T-helper 2 cell treated with Interferon-gamma antibody and Interleukin-4, amounts not matched to agents 5 μg/mL and 100 μg/mL, for 36 hours (primary cell): Measurements from ENCODE around the gene KDM4C.

Experiments
- DNase-seq: peaks from one replicate; pipeline ENCODE4 v3.0.0; 2021; ENCODE audit warnings: low spot score
- H3K27ac Mint-ChIP-seq: one replicate; pipeline ENCODE4 v1.8.0; 2021; ENCODE audit warnings: mild to moderate bottlenecking, mixed read lengths
- H3K27me3 Mint-ChIP-seq: one replicate; pipeline ENCODE4 v1.8.0; 2021; ENCODE audit warnings: low read depth, mixed read lengths
- H3K36me3 Mint-ChIP-seq: one replicate; pipeline ENCODE4 v1.8.0; 2021; ENCODE audit warnings: low read depth, mixed read lengths
- H3K4me1 Mint-ChIP-seq: one replicate; pipeline ENCODE4 v1.8.0; 2021; ENCODE audit warnings: low read depth, mixed read lengths
- H3K4me3 Mint-ChIP-seq: one replicate; pipeline ENCODE4 v1.8.0; 2022; ENCODE audit warnings: mild to moderate bottlenecking, moderate library complexity, mixed read lengths
- H3K9me3 Mint-ChIP-seq: one replicate; pipeline ENCODE4 v1.8.0; 2021; ENCODE audit warnings: mixed read lengths

Gene KDM4C

GRCh38 chr9:6834306-6834705 lies 76.5 kb downstream of the KDM4C start:
- no peak overlapping the region for H3K27ac Mint-ChIP-seq

GRCh38 chr9:6838158-6838557 lies 80.4 kb downstream of the KDM4C start:
- Mint-ChIP-seq H3K36me3 (peaks cover 28% of the 10 kb centered on the region), H3K27ac (no peak overlapping the region), H3K9me3 (peaks cover 8% of the 10 kb centered on the region), H3K27me3 (no peaks in the 10 kb centered on the region), H3K4me3 (no peak overlapping the region), H3K4me1 (no peaks in the 10 kb centered on the region)
- DNase-seq, result no peak

More at GRCh38 chr9:6834306-6834705, 76.5 kb downstream of the KDM4C start:
- no peak for DNase-seq
- H3K36me3 Mint-ChIP-seq, result peaks cover 37% of the 10 kb centered on the region
- H3K4me3 Mint-ChIP-seq, result no peak overlapping the region
- H3K4me1 Mint-ChIP-seq, result no peaks in the 10 kb centered on the region
- H3K9me3 Mint-ChIP-seq, result peaks cover 8% of the 10 kb centered on the region
- H3K27me3 Mint-ChIP-seq, result no peaks in the 10 kb centered on the region

- Mint-ChIP-seq H3K27ac (no peak overlapping the region), H3K9me3 (no peaks in the 10 kb centered on the region), H3K4me1 (no peaks in the 10 kb centered on the region), H3K4me3 (no peak overlapping the region), H3K27me3 (no peaks in the 10 kb centered on the region), H3K36me3 (peaks cover 3% of the 10 kb centered on the region)
- no peak for DNase-seq
These were observed 84.8 kb downstream of the KDM4C start for GRCh38 chr9:6842584-6842947.

GRCh38 chr9:6843742-6844141 lies 86.0 kb downstream of the KDM4C start:
- DNase-seq, result no peak
- H3K4me3 Mint-ChIP-seq, result no peak overlapping the region

GRCh38 chr9:6844267-6844666 lies 86.5 kb downstream of the KDM4C start:
- Mint-ChIP-seq H3K4me1 (no peaks in the 10 kb centered on the region), H3K36me3 (peaks cover 6% of the 10 kb centered on the region), H3K4me3 (no peak overlapping the region), H3K27ac (no peak overlapping the region), H3K9me3 (no peaks in the 10 kb centered on the region), H3K27me3 (no peaks in the 10 kb centered on the region)
- DNase-seq, result no peak

More at GRCh38 chr9:6843742-6844141, 86.0 kb downstream of the KDM4C start:
- Mint-ChIP-seq H3K27ac (no peak overlapping the region), H3K27me3 (no peaks in the 10 kb centered on the region), H3K9me3 (no peaks in the 10 kb centered on the region), H3K36me3 (peaks cover 2% of the 10 kb centered on the region), H3K4me1 (no peaks in the 10 kb centered on the region)

- Mint-ChIP-seq H3K4me1 (no peaks in the 10 kb centered on the region), H3K4me3 (no peak overlapping the region), H3K9me3 (no peaks in the 10 kb centered on the region), H3K36me3 (peaks cover 15% of the 10 kb centered on the region), H3K27me3 (no peaks in the 10 kb centered on the region), H3K27ac (no peak overlapping the region)
- DNase-seq, result no peak
These were observed 87.5 kb downstream of the KDM4C start for GRCh38 chr9:6845128-6845826.

- Mint-ChIP-seq H3K4me3 (no peak overlapping the region), H3K36me3 (peaks cover 17% of the 10 kb centered on the region), H3K27ac (no peak overlapping the region), H3K9me3 (no peaks in the 10 kb centered on the region), H3K4me1 (no peaks in the 10 kb centered on the region), H3K27me3 (no peaks in the 10 kb centered on the region)
- DNase-seq, result no peak
These were observed 88.1 kb downstream of the KDM4C start for GRCh38 chr9:6845880-6846279.

- H3K36me3 Mint-ChIP-seq, result peaks cover 37% of the 10 kb centered on the region
- H3K9me3 Mint-ChIP-seq, result no peaks in the 10 kb centered on the region
- H3K27me3 Mint-ChIP-seq, result no peaks in the 10 kb centered on the region
- peaks cover 4% of the 10 kb centered on the region for H3K4me1 Mint-ChIP-seq
- no peak for DNase-seq
- H3K27ac Mint-ChIP-seq, result peak overlapping the region; percentile 9
- H3K4me3 Mint-ChIP-seq, result no peak overlapping the region
These were observed 94.6 kb downstream of the KDM4C start for GRCh38 chr9:6852243-6852963.

- Mint-ChIP-seq H3K36me3 (peaks cover 29% of the 10 kb centered on the region), H3K27ac (no peak overlapping the region)
- DNase-seq, result no peak
These were observed 98.1 kb downstream of the KDM4C start for GRCh38 chr9:6855860-6856259.

GRCh38 chr9:6864102-6864501 lies 106.3 kb downstream of the KDM4C start:
- H3K9me3 Mint-ChIP-seq, result peaks cover 14% of the 10 kb centered on the region
- H3K27me3 Mint-ChIP-seq, result no peaks in the 10 kb centered on the region
- H3K4me1 Mint-ChIP-seq, result peaks cover 6% of the 10 kb centered on the region
- no peak overlapping the region for H3K4me3 Mint-ChIP-seq
- no peak overlapping the region for H3K27ac Mint-ChIP-seq
- no peak for DNase-seq
- H3K36me3 Mint-ChIP-seq, result peaks cover 38% of the 10 kb centered on the region

More at GRCh38 chr9:6855860-6856259, 98.1 kb downstream of the KDM4C start:
- Mint-ChIP-seq H3K4me3 (no peak overlapping the region), H3K27me3 (no peaks in the 10 kb centered on the region), H3K9me3 (no peaks in the 10 kb centered on the region), H3K4me1 (peaks cover 4% of the 10 kb centered on the region)

- DNase-seq, result no peak
- Mint-ChIP-seq H3K9me3 (peaks cover 10% of the 10 kb centered on the region), H3K27ac (no peak overlapping the region), H3K4me3 (no peak overlapping the region), H3K27me3 (no peaks in the 10 kb centered on the region), H3K36me3 (peaks cover 24% of the 10 kb centered on the region), H3K4me1 (peaks cover 7% of the 10 kb centered on the region)
These were observed 111.5 kb downstream of the KDM4C start for GRCh38 chr9:6869081-6869948.

- no peak for DNase-seq
These were observed 112.4 kb downstream of the KDM4C start for GRCh38 chr9:6870149-6870548.

GRCh38 chr9:6870650-6871477 lies 113.1 kb downstream of the KDM4C start:
- no peak overlapping the region for H3K4me3 Mint-ChIP-seq
- no peaks in the 10 kb centered on the region for H3K9me3 Mint-ChIP-seq
- peaks cover 8% of the 10 kb centered on the region for H3K4me1 Mint-ChIP-seq
- H3K27ac Mint-ChIP-seq, result no peak overlapping the region
- H3K36me3 Mint-ChIP-seq, result peaks cover 16% of the 10 kb centered on the region
- no peaks in the 10 kb centered on the region for H3K27me3 Mint-ChIP-seq
- no peak for DNase-seq

More at GRCh38 chr9:6870149-6870548, 112.4 kb downstream of the KDM4C start:
- peaks cover 4% of the 10 kb centered on the region for H3K9me3 Mint-ChIP-seq
- H3K27ac Mint-ChIP-seq, result no peak overlapping the region
- H3K27me3 Mint-ChIP-seq, result no peaks in the 10 kb centered on the region
- peaks cover 19% of the 10 kb centered on the region for H3K36me3 Mint-ChIP-seq
- no peak overlapping the region for H3K4me3 Mint-ChIP-seq
- H3K4me1 Mint-ChIP-seq, result peaks cover 8% of the 10 kb centered on the region
